ENCODE data around the gene TIAM2.
A peak's percentile ranks its signal among the peaks of the same experiment; 100 is the strongest.

TIAM2 gene

GRCh38 chr6:155123520-155123919, 128.4 kb downstream of the TIAM2 start:
- ChIA-PET CTCF (interaction anchor here (1.2 to 1.6 kb wide), 4 partner anchors 17 to 448 kb away, joined by 3 to 5 read pairs (median 3); no protein-coding TSS in a partner anchor), POLR2A (no interaction called here)

GRCh38 chr6:155125906-155126305, 130.8 kb downstream of the TIAM2 start:
- no peak for TF ChIP-seq CTCF (IDR thresholded peaks at IDR 0.05; ENCODE audit: control extremely low read depth, extremely low read depth, low read depth, missing control alignments)
- no peak for DNase-seq (ENCODE audit: extremely low spot score)
- POLR2A ChIA-PET = no interaction called here
- CTCF ChIA-PET = no interaction called here

More at GRCh38 chr6:155123520-155123919, 128.4 kb downstream of the TIAM2 start:
- TF ChIP-seq CTCF (IDR thresholded peaks at IDR 0.05; ENCODE audit: control extremely low read depth, extremely low read depth, low read depth, missing control alignments) = no peak
- DNase-seq (ENCODE audit: extremely low spot score) = no peak

GRCh38 chr6:155126727-155127439, 131.8 kb downstream of the TIAM2 start:
- no peak for TF ChIP-seq CTCF (IDR thresholded peaks at IDR 0.05; ENCODE audit: control extremely low read depth, extremely low read depth, low read depth, missing control alignments)
- DNase-seq (ENCODE audit: extremely low spot score) = peak; percentile 36
- POLR2A ChIA-PET = no interaction called here
- CTCF ChIA-PET = no interaction called here

- no peak for TF ChIP-seq CTCF (IDR thresholded peaks at IDR 0.05; ENCODE audit: control extremely low read depth, extremely low read depth, low read depth, missing control alignments)
- ChIA-PET POLR2A (interaction anchor here (0.6 kb wide), 1 partner anchor 58 kb away, joined by 5 read pairs; no protein-coding TSS in a partner anchor), CTCF (interaction anchor here (1.1 kb wide), 1 partner anchor 9 kb away, joined by 3 read pairs; no protein-coding TSS in a partner anchor)
- DNase-seq (ENCODE audit: extremely low spot score) = no peak
These were observed 133.9 kb downstream of the TIAM2 start for GRCh38 chr6:155128977-155129376.

- ChIA-PET CTCF (no interaction called here), POLR2A (no interaction called here)
- TF ChIP-seq CTCF (IDR thresholded peaks at IDR 0.05; ENCODE audit: control extremely low read depth, extremely low read depth, low read depth, missing control alignments) = no peak
- DNase-seq (ENCODE audit: extremely low spot score) = no peak
These were observed 134.6 kb downstream of the TIAM2 start for GRCh38 chr6:155129744-155130143.

GRCh38 chr6:155130161-155130853, 135.2 kb downstream of the TIAM2 start:
- ChIA-PET POLR2A (no interaction called here), CTCF (no interaction called here)
- no peak for TF ChIP-seq CTCF (IDR thresholded peaks at IDR 0.05; ENCODE audit: control extremely low read depth, extremely low read depth, low read depth, missing control alignments)
- no peak for DNase-seq (ENCODE audit: extremely low spot score)
